ENCODE results near the gene ZNF587B. TPM values are rescaled to one million over a fixed set of nuclear protein-coding genes. Genes with fewer than 3 reads are reported as not detected.
A peak's percentile ranks its signal among the peaks of the same experiment; 100 is the strongest.
"Not testable (repeated sequence)": the region's sequence is repeated elsewhere in the genome, so short reads cannot be mapped to it uniquely, and the experiment has no call there.

Gene ZNF587B
- total RNA-seq, 4 donors from 2014 or later = 5.3 to 25.0 (median 13.3) TPM

DNA sequence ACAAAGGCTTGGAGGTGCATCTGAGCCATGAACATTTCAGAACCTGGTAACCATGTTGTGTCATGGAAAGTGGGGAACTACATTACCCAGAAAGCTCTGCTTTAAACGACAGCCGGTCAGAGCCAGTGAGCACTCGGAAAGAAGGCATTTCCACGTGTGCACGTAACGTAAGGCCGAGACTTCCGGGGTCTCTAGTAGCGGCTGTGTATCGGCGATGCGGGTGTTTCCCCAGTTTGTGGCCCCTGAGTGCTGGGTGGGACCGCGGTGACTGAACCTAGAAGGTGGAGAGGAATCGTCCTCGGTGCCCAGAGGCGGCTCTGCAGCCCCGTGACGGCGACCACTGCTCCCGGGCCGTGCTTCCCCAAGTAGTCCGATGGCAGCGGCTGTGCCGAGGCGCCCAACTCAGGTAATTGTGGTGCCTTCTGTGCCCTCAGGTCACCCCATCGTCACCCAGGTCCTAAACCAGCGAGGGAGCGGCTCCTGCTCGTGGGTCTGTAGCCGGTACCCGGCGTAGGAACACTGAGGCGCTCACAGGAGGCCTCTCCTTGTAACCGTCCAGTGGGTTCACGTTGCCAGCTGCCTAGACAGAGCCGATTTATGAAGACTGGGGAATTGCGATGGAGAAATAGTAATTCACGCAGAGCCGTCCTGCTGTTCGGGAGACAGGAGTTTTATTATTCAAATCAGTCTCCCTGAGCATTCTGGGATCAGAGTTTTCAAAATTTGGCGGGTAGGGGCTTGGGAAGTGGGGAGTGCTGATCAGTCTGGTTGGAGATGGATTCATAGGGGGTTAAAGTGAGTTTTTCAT is 19.8 kb downstream of the ZNF587B start, which contains the start of gene ZNF587:
Gene ZNF587, plus strand, starts transcription at position 194 of the 808 bp plus-strand sequence. Its CDS starts 180 bp downstream, at position 374.
- DNase-seq = peak; percentile 7
- intact Hi-C loops (cut with DNase I) = not testable (repeated sequence)
- WGBS, 2 donors = 0 to 2% methylated on average over 9 to 19 of the region's 42 CpGs

DNA sequence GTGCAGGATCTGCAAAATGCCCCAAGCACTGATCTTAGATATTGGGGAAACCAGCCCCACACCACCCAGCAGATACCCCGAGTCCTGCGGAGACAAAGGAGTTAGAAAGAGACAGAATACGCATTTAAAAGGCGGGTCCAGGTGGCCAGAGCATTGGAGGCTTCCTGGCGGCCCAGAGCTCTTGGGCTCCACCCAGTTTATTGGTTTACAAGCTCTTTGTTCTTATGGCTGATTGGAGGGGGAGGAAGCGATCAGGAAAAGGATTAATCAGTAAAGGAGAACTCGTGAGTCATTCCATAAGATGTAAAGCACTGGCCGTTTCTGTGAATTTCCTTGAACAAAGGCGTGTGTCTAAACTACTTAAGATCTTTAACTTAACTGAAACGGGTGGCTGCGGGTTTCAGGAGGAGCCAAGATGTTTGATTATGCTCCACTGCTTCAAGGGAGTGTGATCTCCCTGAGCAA is 20.5 kb downstream of the ZNF587B start:
- Histone ChIP-seq H3K4me3 (peak overlapping the region; percentile 70 to 82 (median 74)), H3K9me3 (peaks cover 0 to 11% (median 0%) of the 10 kb centered on the region in 3 donors), H3K27me3 (no peaks in the 10 kb centered on the region), H3K4me1 (peaks cover 0 to 18% (median 11%) of the 10 kb centered on the region in 3 donors), H3K27ac (peak overlapping the region; percentile 81 to 88 (median 84)), H3K36me3 (peaks cover 0 to 27% (median 0%) of the 10 kb centered on the region in 3 donors)
- DNase-seq = no peak
- no peak for TF ChIP-seq POLR2A (IDR thresholded peaks at IDR 0.05)
- TF ChIP-seq, protein P1, sequence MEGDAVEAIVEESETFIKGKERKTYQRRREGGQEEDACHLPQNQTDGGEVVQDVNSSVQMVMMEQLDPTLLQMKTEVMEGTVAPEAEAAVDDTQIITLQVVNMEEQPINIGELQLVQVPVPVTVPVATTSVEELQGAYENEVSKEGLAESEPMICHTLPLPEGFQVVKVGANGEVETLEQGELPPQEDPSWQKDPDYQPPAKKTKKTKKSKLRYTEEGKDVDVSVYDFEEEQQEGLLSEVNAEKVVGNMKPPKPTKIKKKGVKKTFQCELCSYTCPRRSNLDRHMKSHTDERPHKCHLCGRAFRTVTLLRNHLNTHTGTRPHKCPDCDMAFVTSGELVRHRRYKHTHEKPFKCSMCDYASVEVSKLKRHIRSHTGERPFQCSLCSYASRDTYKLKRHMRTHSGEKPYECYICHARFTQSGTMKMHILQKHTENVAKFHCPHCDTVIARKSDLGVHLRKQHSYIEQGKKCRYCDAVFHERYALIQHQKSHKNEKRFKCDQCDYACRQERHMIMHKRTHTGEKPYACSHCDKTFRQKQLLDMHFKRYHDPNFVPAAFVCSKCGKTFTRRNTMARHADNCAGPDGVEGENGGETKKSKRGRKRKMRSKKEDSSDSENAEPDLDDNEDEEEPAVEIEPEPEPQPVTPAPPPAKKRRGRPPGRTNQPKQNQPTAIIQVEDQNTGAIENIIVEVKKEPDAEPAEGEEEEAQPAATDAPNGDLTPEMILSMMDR (IDR thresholded peaks at IDR 0.05) = no peak
- intact Hi-C loops (cut with DNase I) = no loop called here
- 9 to 14% methylated on average over 8 to 11 of the region's 11 CpGs for WGBS, 2 donors

More for the DNA sequence above, 19.8 kb downstream of the ZNF587B start, which contains the start of gene ZNF587:
- Histone ChIP-seq H3K27ac (peak within 1 kb of the TSS; percentile 81 to 88 (median 84)), H3K4me1 (peaks cover 0 to 18% (median 11%) of the 10 kb centered on the region in 3 donors), H3K36me3 (peaks cover 0 to 23% (median 0%) of the 10 kb centered on the region in 3 donors), H3K4me3 (peak within 1 kb of the TSS; percentile 70 to 82 (median 74))
- not testable (repeated sequence) for H3K9me3 ChIP-seq, H3K27me3 ChIP-seq
- TF ChIP-seq POLR2A (IDR thresholded peaks at IDR 0.05) = peak in 1 of 4 donors; percentile 47

DNA sequence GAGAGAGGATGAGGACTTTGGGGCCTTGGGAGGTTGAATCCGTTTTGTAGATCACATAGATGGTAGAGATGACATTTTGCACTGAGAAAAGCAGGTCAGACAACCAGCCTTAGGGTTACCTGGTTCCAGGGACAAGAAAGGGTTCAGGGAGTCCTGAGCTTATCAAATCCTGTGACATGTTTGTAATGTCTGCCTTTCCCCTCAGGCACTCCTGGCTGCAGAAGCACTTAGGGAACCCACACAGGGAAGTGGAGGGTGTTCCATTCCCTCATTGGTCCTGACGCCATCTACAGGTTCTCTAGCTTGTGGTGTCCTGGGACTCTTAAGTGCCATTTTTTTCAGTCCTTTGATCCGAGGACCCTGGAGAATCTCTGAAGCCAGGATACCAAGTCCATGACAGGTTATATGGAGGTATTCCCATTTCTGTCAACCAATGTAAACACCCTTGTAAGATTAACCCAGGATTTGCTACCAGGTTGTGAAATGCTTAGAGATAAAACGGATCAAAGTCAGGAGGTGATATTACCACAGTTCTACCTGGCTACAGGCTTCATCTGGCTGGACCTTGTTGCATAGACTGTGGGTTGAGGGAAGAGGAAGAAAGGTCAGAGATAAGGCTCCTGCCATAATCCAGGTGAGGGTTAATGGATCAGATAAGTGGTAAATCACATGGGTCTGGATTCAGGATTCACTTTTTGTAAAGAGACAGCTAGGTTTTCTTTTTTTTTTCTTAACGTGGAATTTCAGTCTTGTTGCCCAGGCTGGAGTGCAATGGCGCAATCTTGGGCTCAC is 21.9 kb downstream of the ZNF587B start:
- H3K27ac ChIP-seq; intact Hi-C loops (cut with DNase I); DNase-seq; H3K27me3 ChIP-seq; H3K4me3 ChIP-seq: not testable (repeated sequence)
- peaks cover 0 to 18% (median 11%) of the 10 kb centered on the region in 3 donors for H3K4me1 ChIP-seq
- H3K36me3 ChIP-seq = peaks cover 2 to 42% (median 5%) of the 10 kb centered on the region in 3 donors
- 78 to 88% methylated on average over 4 of the region's 6 CpGs for WGBS, 2 donors
- H3K9me3 ChIP-seq = peaks cover 0 to 21% (median 0%) of the 10 kb centered on the region in 3 donors

DNA sequence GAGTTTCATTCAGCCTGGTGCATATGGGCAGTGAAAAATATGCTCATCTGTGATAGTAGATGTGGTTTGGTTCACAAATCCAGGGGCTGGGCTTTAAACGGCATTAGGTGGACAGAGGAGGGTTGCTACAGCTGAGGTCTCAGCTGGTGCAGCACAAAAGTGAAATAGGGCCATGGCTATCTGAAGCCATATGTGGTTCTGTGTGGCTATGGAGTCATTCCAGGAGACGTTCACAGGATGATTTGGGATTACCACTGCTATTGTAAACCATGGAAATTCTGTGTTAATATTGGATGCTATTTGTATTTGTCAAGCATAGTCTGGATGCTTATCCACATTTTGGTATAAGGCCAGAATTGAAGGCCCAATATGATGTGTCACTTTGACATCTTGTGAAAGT is 24.0 kb downstream of the ZNF587B start:
- peaks cover 11 to 63% (median 14%) of the 10 kb centered on the region in 3 donors for H3K36me3 ChIP-seq
- DNase-seq; H3K4me3 ChIP-seq; intact Hi-C loops (cut with DNase I); H3K27ac ChIP-seq; H3K27me3 ChIP-seq: not testable (repeated sequence)
- WGBS, 2 donors = 88 to 100% methylated on average over 2 of the region's 2 CpGs
- peaks cover 0 to 37% (median 6%) of the 10 kb centered on the region in 3 donors for H3K9me3 ChIP-seq
- peaks cover 0 to 18% (median 11%) of the 10 kb centered on the region in 3 donors for H3K4me1 ChIP-seq

DNA sequence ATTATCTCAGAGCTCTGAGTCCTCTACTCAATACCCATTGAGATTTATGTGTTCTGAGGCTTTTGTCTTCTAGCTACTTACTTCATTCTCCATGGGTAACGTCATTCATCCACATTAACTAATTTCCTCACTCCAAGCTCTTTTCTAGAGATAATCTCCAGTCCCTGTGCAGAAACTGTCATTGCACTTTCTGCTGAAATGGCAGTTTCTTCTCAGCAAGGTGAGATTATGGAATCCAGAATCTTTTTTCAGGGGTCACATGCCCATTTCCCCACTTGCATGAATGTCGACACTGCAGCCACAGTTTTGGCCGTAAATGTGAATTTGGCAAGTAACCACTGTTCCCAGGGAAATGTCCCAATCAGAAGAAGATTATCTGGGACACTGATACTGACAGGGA is 32.3 kb downstream of the ZNF587B start:
- H3K27ac ChIP-seq; H3K27me3 ChIP-seq; H3K4me3 ChIP-seq; H3K4me1 ChIP-seq; DNase-seq; intact Hi-C loops (cut with DNase I): not testable (repeated sequence)
- peaks cover 0 to 91% (median 55%) of the 10 kb centered on the region in 3 donors for H3K9me3 ChIP-seq
- peaks cover 40 to 100% (median 44%) of the 10 kb centered on the region in 3 donors for H3K36me3 ChIP-seq
- WGBS, 2 donors = 95% methylated on average over 2 to 3 of the region's 3 CpGs

DNA sequence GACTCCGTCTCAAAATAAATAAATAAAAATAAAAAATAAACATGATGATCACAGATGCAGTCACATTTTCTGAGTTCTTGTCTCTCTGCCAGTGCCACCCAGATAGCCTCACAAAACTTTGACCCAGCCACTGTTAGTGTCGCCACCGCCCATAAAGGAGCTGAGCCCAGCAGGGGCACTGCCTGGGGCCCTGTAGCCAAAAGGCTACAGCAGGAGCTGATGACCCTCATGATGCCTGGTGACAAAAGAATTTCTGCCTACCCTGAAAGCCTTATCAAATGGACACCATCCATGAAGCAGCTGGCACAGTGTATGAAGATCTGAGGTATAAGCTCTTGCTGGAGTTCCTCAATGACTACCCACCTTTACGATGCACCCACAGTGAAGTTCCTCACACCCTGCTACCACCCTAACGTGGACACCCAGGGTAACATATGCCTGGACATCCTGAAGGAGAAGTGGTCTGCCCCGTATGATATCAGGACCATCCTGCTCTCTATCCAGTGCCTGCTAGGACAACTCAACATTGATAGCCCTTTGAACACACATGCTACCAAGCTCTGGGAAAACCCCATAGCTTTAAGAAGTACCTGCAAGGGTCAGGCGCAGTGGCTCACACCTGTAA is 37.9 kb downstream of the ZNF587B start:
- Histone ChIP-seq H3K4me1 (no peaks in the 10 kb centered on the region), H3K9me3 (peaks cover 0 to 96% (median 76%) of the 10 kb centered on the region in 3 donors), H3K4me3 (no peak overlapping the region), H3K27me3 (no peaks in the 10 kb centered on the region), H3K36me3 (peaks cover 24 to 60% (median 25%) of the 10 kb centered on the region in 3 donors), H3K27ac (no peak overlapping the region)
- DNase-seq = no peak
- TF ChIP-seq, protein P1 (IDR thresholded peaks at IDR 0.05) = no peak
- TF ChIP-seq POLR2A (IDR thresholded peaks at IDR 0.05) = no peak
- WGBS, 2 donors = 93 to 95% methylated on average over 4 to 7 of the region's 7 CpGs
- intact Hi-C loops (cut with DNase I) = no loop called here

DNA sequence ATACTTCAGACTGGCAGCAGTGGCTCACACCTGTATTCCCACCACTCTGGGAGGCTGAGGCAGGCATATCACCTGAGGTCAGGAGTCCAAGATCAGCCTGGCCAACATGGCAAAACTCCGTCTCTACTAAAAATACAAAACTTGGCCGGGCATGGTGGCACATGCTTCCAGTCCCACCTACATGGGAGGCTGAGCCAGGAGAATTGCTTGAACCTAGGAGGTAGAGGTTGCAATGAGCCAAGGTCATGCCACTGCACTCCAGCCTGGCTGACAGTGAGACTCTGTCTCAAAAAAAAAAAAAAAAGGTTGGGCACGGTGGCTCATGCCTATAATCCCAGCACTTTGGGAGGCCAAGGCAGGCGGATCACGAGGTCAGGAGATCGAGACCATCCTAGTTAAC is 39.6 kb downstream of the ZNF587B start:
- H3K36me3 ChIP-seq = peaks cover 17 to 57% (median 18%) of the 10 kb centered on the region in 3 donors
- 91 to 100% methylated on average over 4 to 6 of the region's 6 CpGs for WGBS, 2 donors

More for the DNA sequence above, 39.6 kb downstream of the ZNF587B start:
- H3K4me3 ChIP-seq; H3K27ac ChIP-seq; intact Hi-C loops (cut with DNase I); H3K27me3 ChIP-seq; DNase-seq; H3K4me1 ChIP-seq: not testable (repeated sequence)
- peaks cover 0 to 98% (median 88%) of the 10 kb centered on the region in 3 donors for H3K9me3 ChIP-seq
